Liver (tissue), 9 donors: ENCODE data around the gene ZSWIM6. TPM values are rescaled to one million over a fixed set of nuclear protein-coding genes. Genes with fewer than 3 reads are reported as not detected.

Experiments used
- DNase-seq: peaks from one replicate; pipeline ENCODE4 v3.0.0-alpha.2; 2017; ENCODE audit warnings: low spot score
- H3K27ac ChIP-seq, 2 donors: one replicate each; pipeline ENCODE4 v1.7.0; 2013; ENCODE audit warnings: inconsistent platforms in 2 of 2, low read length in 2 of 2, control low read depth in 1 of 2, low read depth in 1 of 2, mild to moderate bottlenecking in 1 of 2
- H3K27me3 ChIP-seq, 4 donors: one replicate each; pipeline versions ENCODE4 v1.6.1 to v1.7.0; 2013; ENCODE audit warnings: low read length in 3 of 4, inconsistent platforms in 1 of 4, mild to moderate bottlenecking in 1 of 4, moderate library complexity in 1 of 4; ENCODE audit not compliant: control insufficient read depth in 4 of 4, insufficient read depth in 4 of 4
- H3K36me3 ChIP-seq, 4 donors: one replicate each; pipeline versions ENCODE4 v1.6.1 to v1.7.0; 2013; ENCODE audit warnings: low read length in 3 of 4, mild to moderate bottlenecking in 3 of 4, low read depth in 1 of 4, moderate library complexity in 1 of 4; ENCODE audit not compliant: control insufficient read depth in 4 of 4, insufficient read depth in 3 of 4
- H3K4me1 ChIP-seq, 4 donors: one replicate each; pipeline versions ENCODE4 v1.6.1 to v1.7.0; 2013; ENCODE audit warnings: low read length in 3 of 4, mild to moderate bottlenecking in 3 of 4, moderate library complexity in 1 of 4; ENCODE audit not compliant: control insufficient read depth in 4 of 4, insufficient read depth in 4 of 4
- H3K4me3 ChIP-seq, 3 donors: one replicate each; pipeline versions ENCODE4 v1.6.1 to v1.7.0; 2013; ENCODE audit warnings: low read length in 3 of 3, control low read depth in 1 of 3, low read depth in 1 of 3, mild to moderate bottlenecking in 1 of 3
- H3K9ac ChIP-seq, 2 donors: one replicate each; pipeline ENCODE4 v1.7.0; 2013; ENCODE audit warnings: low read length in 2 of 2, mild to moderate bottlenecking in 2 of 2, moderate library complexity in 2 of 2, control low read depth in 1 of 2, low read depth in 1 of 2
- H3K9me3 ChIP-seq, 4 donors: one replicate each; pipeline versions ENCODE4 v1.6.1 to v1.7.0; 2013; ENCODE audit warnings: low read length in 3 of 4; ENCODE audit not compliant: control insufficient read depth in 4 of 4
- ATF3 ChIP-seq: IDR thresholded peaks from 2 replicates; pipeline ENCODE4 v1.6.1; 2016; ENCODE audit warnings: antibody characterized with exemption
- CTCF ChIP-seq: fragments of 150-350 bp; IDR thresholded peaks from 2 replicates; pipeline ENCODE4 v1.5.1; 2017; ENCODE audit warnings: improper control_type of control experiment, low read depth, low read length; ENCODE audit not compliant: missing input control
- EGR1 ChIP-seq, 2 donors: IDR thresholded peaks; 2 replicates each; pipeline ENCODE4 v1.6.1; 2016 to 2018; ENCODE audit warnings: antibody characterized with exemption in 2 of 2, low read depth in 2 of 2
- GABPA ChIP-seq, 2 donors: IDR thresholded peaks in 1 of 2; conservative IDR thresholded peaks in 1 of 2; 2 replicates each; pipeline ENCODE4 v1.6.1; 2016; ENCODE audit warnings: antibody characterized with exemption in 2 of 2, mild to moderate bottlenecking in 1 of 2, moderate library complexity in 1 of 2
- HNF4A ChIP-seq, 2 donors: conservative IDR thresholded peaks; 2 replicates each; pipeline ENCODE4 v1.6.1; 2016; ENCODE audit warnings: antibody characterized with exemption in 2 of 2, mild to moderate bottlenecking in 2 of 2
- JUND ChIP-seq, 2 donors: IDR thresholded peaks; 2 replicates each; pipeline ENCODE4 v1.6.1; 2016; ENCODE audit warnings: antibody characterized with exemption in 2 of 2
- RAD21 ChIP-seq, 2 donors: IDR thresholded peaks; 2 replicates each; pipeline ENCODE4 v1.6.1; 2016; ENCODE audit warnings: antibody characterized with exemption in 2 of 2, mild to moderate bottlenecking in 2 of 2
- SP1 ChIP-seq: IDR thresholded peaks from 2 replicates; pipeline ENCODE4 v1.6.1; 2018; ENCODE audit warnings: antibody characterized with exemption, mild to moderate bottlenecking
- ZBTB33 ChIP-seq: IDR thresholded peaks from 2 replicates; pipeline ENCODE4 v1.6.1; 2016; ENCODE audit warnings: antibody characterized with exemption
- WGBS: extraction: QIAGEN DNeasy Blood & Tissue Kit; methylation state at CpG from one replicate; pipeline ENCODE4 v1.1.7; 2013; 5-methylcytosine and 5-hydroxymethylcytosine counted together
- polyA plus RNA-seq, 2 donors: library from polyadenylated mRNA; stranded (reverse) in 1 of 2; unstranded in 1 of 2; fragments of 200-250 nt in 1 of 2; fragments of >200 nt in 1 of 2; fragmentation: Nextera tagmentation in 1 of 2; extraction: Ambion mirVana in 1 of 2; gene quantifications; one replicate each; pipeline versions ENCODE4 v1.2.1 to v1.2.3, GENCODE V29; 2013 to 2015
- total RNA-seq, 2 donors: library from RNA; depleted of rRNA; stranded (reverse); fragments of >200 nt; gene quantifications; one replicate each; pipeline ENCODE4 v1.2.3, GENCODE V29; 2014
- donor health status: healthy.
- donor health status: healthy.
- donor health status: healthy.
- donor health status: healthy.
- donor health status: healthy.

ZSWIM6 gene
- total and polyA plus RNA-seq, 4 donors: 1.3 to 5.2 (median 3.3) TPM

GRCh38 chr5:61441742-61442141 is 109.7 kb downstream of the ZSWIM6 start:
- H3K4me1 ChIP-seq: peaks cover 0 to 4% (median 0%) of the 10 kb centered on the region in 4 donors
- H3K27ac ChIP-seq: no peak overlapping the region
- H3K9me3 ChIP-seq: peaks cover 0 to 7% (median 2%) of the 10 kb centered on the region in 4 donors

GRCh38 chr5:61447780-61448495 is 115.9 kb downstream of the ZSWIM6 start:
- no peak overlapping the region for H3K27ac ChIP-seq
- H3K36me3 ChIP-seq: no peaks in the 10 kb centered on the region
- H3K4me3 ChIP-seq: no peak overlapping the region
- H3K9me3 ChIP-seq: peaks cover 0 to 1% (median 0%) of the 10 kb centered on the region in 4 donors
- WGBS: 94% methylated on average over 2 of the region's 2 CpGs
- H3K4me1 ChIP-seq: peaks cover 0 to 4% (median 2%) of the 10 kb centered on the region in 4 donors
- no peaks in the 10 kb centered on the region for H3K27me3 ChIP-seq
- no peak for DNase-seq
- TF ChIP-seq GABPA (IDR thresholded peaks at IDR 0.05 in 1 of 2, conservative IDR thresholded peaks at IDR 0.05 in 1 of 2) (no peak), CTCF (no peak), EGR1 (IDR thresholded peaks at IDR 0.05; ENCODE audit: low read depth in 2 of 2) (no peak)
- no peak overlapping the region for H3K9ac ChIP-seq

More at GRCh38 chr5:61441742-61442141, 109.7 kb downstream of the ZSWIM6 start:
- Histone ChIP-seq H3K9ac (no peak overlapping the region), H3K4me3 (no peak overlapping the region), H3K27me3 (no peaks in the 10 kb centered on the region), H3K36me3 (no peaks in the 10 kb centered on the region)
- 98% methylated on average over 4 of the region's 4 CpGs for WGBS
- no peak for TF ChIP-seq SP1
- TF ChIP-seq RAD21 (IDR thresholded peaks at IDR 0.05): no peak
- TF ChIP-seq CTCF: no peak
- no peak for TF ChIP-seq HNF4A (conservative IDR thresholded peaks at IDR 0.05)
- TF ChIP-seq ATF3: no peak
- no peak for TF ChIP-seq EGR1 (IDR thresholded peaks at IDR 0.05; ENCODE audit: low read depth in 2 of 2)
- TF ChIP-seq GABPA (IDR thresholded peaks at IDR 0.05 in 1 of 2, conservative IDR thresholded peaks at IDR 0.05 in 1 of 2): no peak
- no peak for TF ChIP-seq JUND (IDR thresholded peaks at IDR 0.05)
- TF ChIP-seq ZBTB33: no peak
- DNase-seq: no peak
